CD4-positive, alpha-beta T cell treated with Interferon gamma for 1 hour (primary cell): ENCODE results near the gene INF2.
A peak's percentile ranks its signal among the peaks of the same experiment; 100 is the strongest.

Experiments
- DNase-seq: peaks from one replicate; pipeline ENCODE4 v3.0.0-alpha.2; 2020

INF2 gene

DNA sequence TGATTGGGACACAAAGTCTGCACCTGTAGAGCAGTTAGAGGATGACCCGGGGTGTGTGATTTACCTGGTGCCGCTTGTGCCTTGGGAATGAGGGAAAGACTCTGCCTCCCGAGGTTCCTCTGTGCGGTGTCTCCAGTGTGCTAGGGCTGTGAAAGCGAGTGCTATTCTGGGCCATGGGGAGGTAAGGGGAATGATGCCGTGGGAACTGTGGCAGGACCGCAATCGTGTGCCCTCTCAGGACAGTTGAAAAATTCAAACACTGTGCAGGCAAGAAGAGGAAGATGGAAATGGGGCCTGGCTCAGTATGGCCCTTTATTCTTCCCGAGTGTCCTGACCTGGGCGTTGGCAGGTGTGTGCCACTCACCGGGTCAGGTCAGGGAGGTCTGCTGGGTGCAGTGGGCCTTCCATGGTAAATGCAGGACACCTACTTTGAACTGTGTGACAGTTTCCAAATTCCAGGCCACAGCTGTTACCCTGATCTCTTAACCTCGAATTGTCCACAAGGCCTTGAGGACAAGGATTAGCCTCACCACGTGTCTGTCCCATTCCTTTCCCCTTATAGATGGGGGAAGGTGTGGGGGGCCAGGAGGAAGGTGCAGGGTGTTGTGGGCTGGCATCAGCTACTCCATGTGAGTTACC, 64.9 kb downstream of the INF2 start:
- no peak for DNase-seq

GRCh38 chr14:104755621-104756020, 66.2 kb downstream of the INF2 start:
- DNase-seq = no peak

DNA sequence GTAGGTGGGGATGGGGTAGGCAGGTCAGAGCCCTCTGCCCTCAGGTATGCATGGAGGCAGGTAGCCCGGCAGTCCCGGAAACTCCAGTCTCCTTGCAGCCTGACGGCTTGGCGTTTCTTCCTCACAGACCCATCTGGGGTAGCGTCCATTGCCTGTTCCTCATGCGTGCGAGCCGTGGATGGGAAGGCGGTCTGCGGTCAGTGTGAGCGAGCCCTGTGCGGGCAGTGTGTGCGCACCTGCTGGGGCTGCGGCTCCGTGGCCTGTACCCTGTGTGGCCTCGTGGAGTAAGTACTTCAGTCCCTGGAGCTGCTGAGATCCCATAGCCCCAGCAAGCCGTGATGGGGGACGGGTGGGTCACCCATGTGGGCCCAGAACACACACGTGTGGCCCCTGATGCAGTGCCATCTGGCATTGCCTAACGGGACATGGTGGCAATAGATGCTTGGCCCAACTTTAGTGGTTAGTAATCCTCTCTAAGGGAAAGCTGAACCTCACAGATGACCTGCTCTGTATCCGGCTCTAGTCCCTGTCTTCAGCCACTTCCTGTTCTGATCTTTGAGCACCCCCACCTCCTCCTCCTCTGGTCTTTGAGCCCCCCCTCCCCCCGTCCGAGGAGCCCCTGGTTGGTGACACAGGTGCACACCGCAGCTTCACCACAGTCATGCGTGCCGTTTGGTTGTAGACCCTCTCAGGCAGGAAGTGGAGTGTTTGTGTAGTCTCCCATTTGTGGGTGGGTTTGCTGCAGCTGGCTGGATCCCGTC, 67.2 kb downstream of the INF2 start:
- no peak for DNase-seq

- DNase-seq = no peak
These were observed 67.8 kb downstream of the INF2 start for GRCh38 chr14:104757238-104757585.

DNA sequence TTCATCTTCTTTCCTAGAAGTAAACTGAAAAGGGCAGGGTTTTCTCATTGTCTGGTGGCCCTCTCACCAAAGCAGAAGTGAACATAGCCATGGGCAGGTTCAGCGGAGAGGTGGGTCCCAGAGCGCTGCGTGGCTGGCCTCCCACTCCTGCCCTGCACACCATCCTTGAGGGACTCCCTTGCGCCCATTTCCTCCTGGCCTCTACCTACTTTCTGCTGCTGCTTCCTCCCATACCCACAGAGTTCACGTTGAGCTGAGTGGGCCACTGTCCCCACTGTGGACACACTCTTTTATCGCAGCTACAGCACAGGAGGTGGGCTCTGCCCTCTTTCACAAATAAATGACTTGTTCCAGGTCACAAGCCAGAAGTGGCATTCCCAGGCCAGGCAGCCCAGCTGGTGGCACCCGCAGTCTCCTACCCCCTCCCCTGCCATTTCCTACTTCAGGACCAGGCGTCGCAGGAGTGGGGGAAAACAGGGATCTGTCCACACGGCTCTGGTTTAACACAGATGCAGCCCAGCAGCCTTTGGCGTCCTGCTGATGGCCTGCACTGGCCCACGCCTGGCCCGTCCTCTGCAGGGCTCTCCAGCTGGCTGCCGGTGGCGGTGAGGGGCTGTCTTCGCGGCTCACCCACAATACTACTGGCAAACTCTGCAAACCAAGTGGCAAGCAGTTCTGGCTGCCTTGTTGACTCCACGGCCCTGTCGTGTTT, 68.4 kb downstream of the INF2 start:
- DNase-seq = no peak

GRCh38 chr14:104758981-104759969, 69.9 kb downstream of the INF2 start:
- DNase-seq = no peak

DNA sequence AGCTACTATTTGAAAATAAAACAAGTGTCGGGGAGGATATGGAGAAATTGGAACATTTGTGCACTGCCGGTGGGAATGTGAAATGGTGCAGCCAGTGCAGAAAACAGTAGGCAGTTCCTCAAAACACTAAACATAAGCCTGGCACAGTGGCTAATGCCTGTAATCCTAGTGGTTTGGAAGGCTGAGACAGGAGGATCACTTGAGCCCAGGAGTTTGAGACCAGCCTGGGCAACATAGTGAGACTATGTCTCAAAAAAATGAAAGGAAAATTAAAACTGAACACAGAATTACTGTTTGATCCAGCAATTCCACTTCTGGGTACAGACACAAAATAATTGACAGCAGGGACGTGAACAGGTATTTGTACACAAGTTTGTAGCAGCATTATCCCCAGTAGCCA, 76.1 kb downstream of the INF2 start:
- DNase-seq = no peak

- DNase-seq = no peak
These were observed 76.9 kb downstream of the INF2 start for GRCh38 chr14:104766256-104766862.

GRCh38 chr14:104766863-104767633, 77.6 kb downstream of the INF2 start:
- no peak for DNase-seq

GRCh38 chr14:104767634-104767918, 78.2 kb downstream of the INF2 start:
- DNase-seq = no peak

DNA sequence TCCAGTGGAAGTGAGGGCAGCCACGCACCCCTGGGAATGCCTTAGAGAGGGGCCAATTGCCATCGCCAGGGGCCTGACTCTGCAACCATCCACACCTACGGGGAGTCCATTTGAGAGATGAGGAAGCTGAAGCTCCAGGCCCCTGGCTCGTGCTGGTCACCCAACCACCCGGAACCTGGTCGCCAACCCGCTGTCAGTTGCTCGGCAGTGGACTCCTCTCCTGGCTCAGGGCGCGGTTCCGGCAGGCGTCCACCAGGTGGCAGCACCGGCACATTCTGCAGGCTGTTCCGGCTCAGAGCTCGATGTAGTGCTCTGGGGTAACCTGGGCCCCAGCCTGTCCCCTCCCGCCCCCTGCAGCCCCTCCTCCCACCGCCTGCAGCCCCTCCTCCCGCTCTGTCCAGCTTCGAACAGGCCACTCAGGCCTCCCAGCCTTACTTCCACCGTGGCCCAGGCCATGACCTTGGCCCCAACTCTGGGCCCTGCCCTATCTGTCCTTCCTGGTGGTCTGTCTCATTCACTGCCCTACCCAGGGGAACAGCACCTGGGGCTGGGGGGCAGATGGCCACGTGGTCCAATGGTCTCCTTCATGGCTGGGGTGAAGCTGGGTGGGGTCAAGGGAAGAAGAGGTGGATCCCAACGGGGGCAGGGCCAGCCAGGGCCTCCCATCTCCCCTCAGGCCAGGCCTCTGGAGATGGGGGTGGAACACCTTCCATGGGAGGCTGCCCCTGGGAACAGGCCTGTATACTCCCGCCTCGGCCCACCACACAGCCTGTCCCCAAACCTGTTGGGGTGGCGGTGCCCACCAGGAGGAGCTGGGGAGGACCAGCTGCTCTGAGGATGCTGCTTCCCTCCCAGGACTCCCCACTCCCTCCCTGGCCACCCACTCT, 79.3 kb downstream of the INF2 start:
- peak; percentile 86 for DNase-seq

- no peak for DNase-seq
These were observed 80.1 kb downstream of the INF2 start for GRCh38 chr14:104769324-104770071.

DNA sequence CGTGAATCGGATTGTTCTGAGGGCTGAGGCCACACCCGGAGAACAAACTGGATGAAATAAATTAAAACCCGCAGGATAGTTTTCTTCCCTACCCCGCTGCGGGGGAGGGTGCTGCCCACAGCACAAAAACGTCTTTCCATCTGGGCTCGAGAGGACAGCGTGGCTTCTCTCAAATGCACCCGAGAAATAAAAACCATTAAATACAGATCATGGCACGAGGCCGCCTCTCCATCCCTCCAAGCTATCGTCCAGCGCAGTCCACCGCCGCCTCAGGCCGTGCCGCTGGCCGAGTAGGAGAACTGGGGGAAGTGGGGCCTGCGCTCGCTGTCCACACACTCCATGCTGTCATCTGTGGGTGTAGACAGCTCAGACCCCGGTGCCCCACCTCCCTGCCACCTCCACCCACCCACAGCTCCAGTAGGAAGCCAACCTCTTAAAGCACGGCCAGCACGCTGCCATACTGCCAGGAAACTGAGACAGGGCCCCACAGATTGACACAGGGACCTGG, 80.7 kb downstream of the INF2 start:
- no peak for DNase-seq

DNA sequence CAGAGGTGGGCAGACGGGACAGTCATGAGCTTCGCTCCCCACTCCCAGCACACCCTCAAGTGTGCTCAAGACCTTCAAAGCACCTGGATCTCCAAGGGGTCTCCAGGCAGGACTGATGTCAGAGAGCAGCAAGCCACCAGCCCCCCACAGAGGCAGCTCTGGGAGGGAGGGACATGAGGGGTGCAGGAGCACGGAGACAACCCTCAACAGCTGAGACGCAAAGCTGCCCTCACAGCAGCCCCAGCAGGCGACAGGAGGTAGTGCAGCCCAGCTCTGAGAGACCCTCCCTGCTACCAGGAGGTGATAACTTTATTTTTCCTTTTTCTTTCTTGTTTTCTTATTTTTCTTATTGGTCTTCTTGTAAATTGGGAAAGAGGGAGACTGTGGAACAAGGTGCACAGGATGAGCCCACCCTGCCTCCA, 81.4 kb downstream of the INF2 start:
- no peak for DNase-seq

DNA sequence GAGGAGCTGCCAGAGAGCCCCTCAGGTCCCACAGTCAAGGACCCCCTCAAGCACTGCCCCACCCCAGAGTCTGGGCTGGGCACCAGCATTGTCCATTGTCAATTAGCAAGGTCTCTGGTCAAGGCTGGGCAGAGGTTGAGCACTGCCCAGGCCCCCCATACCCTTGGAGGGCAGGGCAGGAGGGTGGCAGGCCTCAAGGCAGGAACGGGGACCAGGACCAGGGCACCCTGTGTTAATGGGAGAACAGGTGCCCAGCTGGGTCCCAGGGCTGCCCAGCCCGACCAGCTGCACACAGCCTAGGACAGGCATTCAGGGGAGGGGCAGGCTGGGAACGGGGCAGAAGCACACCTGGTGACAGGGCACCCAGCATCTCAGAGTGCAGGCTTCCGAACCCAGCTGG, 82.0 kb downstream of the INF2 start:
- no peak for DNase-seq
